Keratinocyte (primary cell): ENCODE results near the gene SLC25A10. TPM values are rescaled to one million over a fixed set of nuclear protein-coding genes. Genes with fewer than 3 reads are reported as not detected.

Experiments
- DNase-seq: peaks from one replicate; pipeline ENCODE4 v3.0.0-alpha.2; 2011; ENCODE audit warnings: low read depth, missing footprints, low spot score
- FAIRE-seq: peaks from 2 replicates; lab custom pipeline; 2011; peaks lifted over from hg19 to GRCh38; lab: Jason Lieb, UNC
- H2AFZ ChIP-seq: 2 replicates; pipeline ENCODE4 v1.6.0; 2012; ENCODE audit warnings: low read length, control low read depth, inconsistent platforms; ENCODE audit not compliant: control insufficient read depth
- H3K27ac ChIP-seq: 2 replicates; pipeline ENCODE4 v1.5.1; 2011; ENCODE audit warnings: low read length; ENCODE audit not compliant: control insufficient read depth, insufficient read depth
- H3K27me3 ChIP-seq: 3 replicates; pipeline ENCODE4 v1.6.0; 2011; ENCODE audit warnings: low read length; ENCODE audit not compliant: control insufficient read depth, insufficient read depth; ENCODE audit errors: extremely low read depth
- H3K36me3 ChIP-seq, 2 experiments: 2 replicates in 1 of 2; 3 replicates in 1 of 2; pipeline ENCODE4 v1.5.1; 2011; ENCODE audit warnings: low read length in 2 of 2, mild to moderate bottlenecking in 1 of 2; ENCODE audit not compliant: control insufficient read depth in 2 of 2, insufficient read depth in 2 of 2; ENCODE audit errors: extremely low read depth in 1 of 2
- H3K4me1 ChIP-seq: 3 replicates; pipeline ENCODE4 v1.5.1; 2011; ENCODE audit warnings: low read length; ENCODE audit not compliant: control insufficient read depth, insufficient read depth; ENCODE audit errors: extremely low read depth
- H3K4me2 ChIP-seq: 3 replicates; pipeline ENCODE4 v1.6.0; 2011; ENCODE audit warnings: low read depth, low read length; ENCODE audit not compliant: control insufficient read depth, insufficient read depth; ENCODE audit errors: extremely low read depth
- H3K4me3 ChIP-seq, 3 experiments: fragments of 200-600 bp in 1 of 3; sonication (generic) in 1 of 3; 2 replicates in 2 of 3; 3 replicates in 1 of 3; pipeline ENCODE4 v1.5.1; 2011 to 2016; ENCODE audit warnings: low read length in 3 of 3, mild to moderate bottlenecking in 3 of 3, control low read depth in 2 of 3, inconsistent platforms in 1 of 3, low read depth in 1 of 3, mixed read lengths in 1 of 3, mixed run types in 1 of 3, moderate library complexity in 1 of 3; ENCODE audit not compliant: control insufficient read depth in 2 of 3, insufficient read depth in 2 of 3; ENCODE audit errors: extremely low read depth in 1 of 3
- H3K79me2 ChIP-seq: 2 replicates; pipeline ENCODE4 v1.6.0; 2012; ENCODE audit warnings: low read length; ENCODE audit not compliant: control insufficient read depth, insufficient read depth
- H3K9ac ChIP-seq: 3 replicates; pipeline ENCODE4 v1.6.0; 2011; ENCODE audit warnings: low read length; ENCODE audit not compliant: control insufficient read depth, insufficient read depth; ENCODE audit errors: extremely low read depth
- H3K9me1 ChIP-seq: 3 replicates; pipeline ENCODE4 v1.6.0; 2011; ENCODE audit warnings: low read length; ENCODE audit not compliant: control insufficient read depth, insufficient read depth; ENCODE audit errors: extremely low read depth
- H3K9me3 ChIP-seq: 2 replicates; pipeline ENCODE4 v1.5.1; 2012; ENCODE audit warnings: low read depth, low read length; ENCODE audit not compliant: control insufficient read depth
- H4K20me1 ChIP-seq: 3 replicates; pipeline ENCODE4 v1.6.0; 2011; ENCODE audit warnings: low read length; ENCODE audit not compliant: control insufficient read depth, insufficient read depth; ENCODE audit errors: extremely low read depth
- CTCF ChIP-seq, 3 experiments: IDR thresholded peaks in 1 of 3; conservative IDR thresholded peaks in 1 of 3; optimal IDR thresholded peaks in 1 of 3; 2 replicates in 2 of 3; 3 replicates in 1 of 3; pipeline versions ENCODE3 to v1.5.1; 2011; ENCODE audit warnings: low read length in 3 of 3, mild to moderate bottlenecking in 3 of 3, moderate library complexity in 2 of 3, control low read depth in 1 of 3, inconsistent platforms in 1 of 3; ENCODE audit not compliant: insufficient read depth in 2 of 3; ENCODE audit errors: extremely low read depth in 1 of 3
- EZH2 ChIP-seq: IDR thresholded peaks from one replicate; pipeline ENCODE4 v1.6.1; 2012; ENCODE audit warnings: inconsistent platforms, mild to moderate bottlenecking, low read length, moderate library complexity
- dilution Hi-C: fragments of 300-500 bp; cut with MboI; formaldehyde crosslinking; loops from one replicate; pipeline ENCODE4 v1.7.0; 2020; ENCODE audit warnings: low sequenced_read_pairs; ENCODE audit not compliant: extremely low pct_ligation_motif_present
- polyA plus RNA-seq, 5 experiments: library from polyadenylated mRNA; depleted of rRNA in 3 of 5; stranded (reverse) in 3 of 5; stranded (forward) in 1 of 5; unstranded in 1 of 5; fragments of >200 nt; gene quantifications; 1 replicate in 1 of 5; 2 replicates in 3 of 5; 3 replicates in 1 of 5; pipeline versions ENCODE4 v1.2.1 to v1.2.3, GENCODE V29; 2011 to 2012; ENCODE audit warnings: missing spikeins in 2 of 5, low read depth in 1 of 5, low replicate concordance in 1 of 5

Gene SLC25A10
- polyA plus RNA-seq, 1 donor (not counting 4 experiments of a cell fraction or from before 2014, with no cell fraction given) = 12.7 TPM

DNA sequence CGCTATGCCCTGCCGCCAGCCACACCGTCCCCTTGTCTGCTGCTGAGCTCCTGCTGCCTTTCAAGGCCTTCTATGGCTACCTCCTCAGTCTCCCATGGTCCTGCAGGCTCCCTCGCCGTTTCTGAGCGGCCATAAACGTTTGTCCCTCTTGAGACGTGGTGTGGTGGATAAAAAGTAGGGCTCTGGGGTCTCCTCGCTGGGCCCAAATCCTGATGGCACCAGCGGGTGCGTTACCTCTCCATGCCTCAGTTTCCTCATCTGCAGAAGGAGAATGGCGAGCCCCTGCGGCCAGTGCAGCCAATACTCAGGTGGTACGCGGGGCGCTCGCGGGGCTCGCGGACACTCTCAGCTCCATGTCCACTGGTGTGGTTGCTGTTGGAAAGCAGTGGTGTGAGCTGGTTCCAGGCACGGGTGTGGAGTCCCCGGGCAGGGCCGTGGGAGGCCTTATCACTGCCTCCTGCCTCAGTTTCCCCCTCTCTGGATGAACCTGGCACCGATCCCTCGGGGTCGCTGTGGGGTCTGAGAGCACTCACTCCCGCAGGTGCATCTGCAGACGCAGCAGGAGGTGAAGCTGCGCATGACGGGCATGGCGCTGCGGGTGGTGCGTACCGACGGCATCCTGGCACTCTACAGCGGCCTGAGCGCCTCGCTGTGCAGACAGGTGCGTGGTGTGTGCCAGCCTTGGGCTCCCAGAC lies 2.5 kb downstream of the SLC25A10 start:
- H3K4me1 ChIP-seq = peaks cover 23% of the 10 kb centered on the region
- H3K4me2 ChIP-seq = no peak overlapping the region
- H3K79me2 ChIP-seq = peaks cover 21% of the 10 kb centered on the region
- no peak for TF ChIP-seq EZH2
- no peak for TF ChIP-seq CTCF (optimal IDR thresholded peaks at IDR 0.05 in 1 of 3, IDR thresholded peaks at IDR 0.05 in 1 of 3, conservative IDR thresholded peaks at IDR 0.05 in 1 of 3; ENCODE audit: extremely low read depth in 1 of 3, insufficient read depth in 2 of 3, low read length in 3 of 3)
- dilution Hi-C loops = no loop called here
- H3K27me3 ChIP-seq = no peaks in the 10 kb centered on the region
- no peak overlapping the region for H3K4me3 ChIP-seq
- no peak overlapping the region for H3K27ac ChIP-seq
- H4K20me1 ChIP-seq = no peaks in the 10 kb centered on the region
- no peaks in the 10 kb centered on the region for H3K9me3 ChIP-seq
- H3K36me3 ChIP-seq = peaks cover 0 to 8% of the 10 kb centered on the region in 2 experiments
- no peak overlapping the region for H2AFZ ChIP-seq
- no peaks in the 10 kb centered on the region for H3K9me1 ChIP-seq
- FAIRE-seq = no peak
- H3K9ac ChIP-seq = no peak overlapping the region
- no peak for DNase-seq

DNA sequence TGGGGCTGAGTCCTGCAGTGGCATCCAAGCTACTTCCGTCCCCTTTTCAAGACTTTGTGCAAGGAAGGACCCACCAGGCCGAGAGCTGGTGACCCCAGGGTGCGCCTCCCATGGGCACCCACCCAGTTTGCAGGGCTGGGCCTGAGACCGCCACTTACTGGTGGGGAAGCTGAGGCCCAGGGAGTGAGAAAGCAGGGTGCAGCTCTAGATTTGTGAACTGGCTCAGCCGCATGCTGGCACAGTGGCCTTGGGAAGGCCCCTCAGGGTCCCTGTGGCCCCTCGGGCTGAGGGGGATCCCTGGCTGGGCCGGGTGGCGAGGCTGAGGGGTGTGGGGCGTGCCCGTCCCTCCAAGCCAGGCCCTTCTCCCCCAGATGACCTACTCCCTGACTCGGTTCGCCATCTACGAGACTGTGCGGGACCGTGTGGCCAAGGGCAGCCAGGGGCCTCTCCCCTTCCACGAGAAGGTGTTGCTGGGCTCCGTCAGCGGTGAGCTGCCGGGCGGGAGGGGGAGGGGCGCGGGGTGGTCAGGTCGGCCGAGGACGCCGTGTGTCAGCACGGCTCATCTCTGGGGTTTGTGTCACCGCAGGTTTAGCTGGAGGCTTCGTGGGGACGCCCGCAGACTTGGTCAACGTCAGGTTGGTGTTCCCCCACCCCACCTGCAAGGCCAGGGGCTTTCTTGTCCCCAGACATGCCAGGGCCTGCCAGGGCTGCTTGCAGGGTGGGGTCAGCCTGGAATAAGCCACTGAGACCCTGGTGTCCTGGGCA lies 3.2 kb downstream of the SLC25A10 start:
- Histone ChIP-seq H3K9me3 (no peaks in the 10 kb centered on the region), H3K9me1 (no peaks in the 10 kb centered on the region), H3K79me2 (peaks cover 21% of the 10 kb centered on the region), H3K9ac (no peak overlapping the region), H4K20me1 (no peaks in the 10 kb centered on the region), H3K4me2 (no peak overlapping the region), H3K27me3 (no peaks in the 10 kb centered on the region), H3K27ac (no peak overlapping the region), H3K4me3 (no peak overlapping the region), H3K4me1 (peaks cover 23% of the 10 kb centered on the region), H3K36me3 (peaks cover 0 to 11% of the 10 kb centered on the region in 2 experiments), H2AFZ (no peak overlapping the region)
- DNase-seq (no peak), FAIRE-seq (no peak)
- no peak for TF ChIP-seq EZH2
- TF ChIP-seq CTCF (optimal IDR thresholded peaks at IDR 0.05 in 1 of 3, IDR thresholded peaks at IDR 0.05 in 1 of 3, conservative IDR thresholded peaks at IDR 0.05 in 1 of 3; ENCODE audit: extremely low read depth in 1 of 3, insufficient read depth in 2 of 3, low read length in 3 of 3) = no peak
- dilution Hi-C loops = no loop called here
